Activated CD8-positive, alpha-beta memory T cell treated with anti-CD3 and anti-CD28 coated beads, Interleukin-2, amount 50 U/mL, for 24 hours (primary cell): ENCODE results near the gene RIMBP2.

Experiments used
- DNase-seq: peaks from one replicate; pipeline ENCODE4 v3.0.0-alpha.2; 2020; ENCODE audit errors: extremely low read depth

RIMBP2 gene

GRCh38 chr12:130463818-130464670, 252.1 kb downstream of the RIMBP2 start:
- no peak for DNase-seq

DNA sequence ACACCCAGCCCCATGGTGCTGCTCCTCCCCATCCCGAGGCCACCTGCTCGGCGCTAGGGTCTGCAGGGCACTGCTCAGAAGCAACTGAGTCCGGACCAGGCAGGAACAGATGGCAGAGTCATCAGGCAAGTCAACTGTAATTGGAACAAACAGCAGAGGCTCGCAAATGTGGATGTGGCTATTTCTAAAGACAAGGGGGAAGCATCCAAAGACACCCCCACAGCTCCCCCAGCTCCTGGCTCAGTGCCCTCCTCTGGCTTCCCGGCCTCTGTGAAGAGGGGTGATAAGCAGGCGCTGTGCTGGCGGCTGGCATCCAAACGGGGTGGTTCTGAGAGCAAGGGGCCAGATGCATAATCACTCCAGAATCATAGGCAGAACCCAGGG, 252.8 kb downstream of the RIMBP2 start:
- no peak for DNase-seq

DNA sequence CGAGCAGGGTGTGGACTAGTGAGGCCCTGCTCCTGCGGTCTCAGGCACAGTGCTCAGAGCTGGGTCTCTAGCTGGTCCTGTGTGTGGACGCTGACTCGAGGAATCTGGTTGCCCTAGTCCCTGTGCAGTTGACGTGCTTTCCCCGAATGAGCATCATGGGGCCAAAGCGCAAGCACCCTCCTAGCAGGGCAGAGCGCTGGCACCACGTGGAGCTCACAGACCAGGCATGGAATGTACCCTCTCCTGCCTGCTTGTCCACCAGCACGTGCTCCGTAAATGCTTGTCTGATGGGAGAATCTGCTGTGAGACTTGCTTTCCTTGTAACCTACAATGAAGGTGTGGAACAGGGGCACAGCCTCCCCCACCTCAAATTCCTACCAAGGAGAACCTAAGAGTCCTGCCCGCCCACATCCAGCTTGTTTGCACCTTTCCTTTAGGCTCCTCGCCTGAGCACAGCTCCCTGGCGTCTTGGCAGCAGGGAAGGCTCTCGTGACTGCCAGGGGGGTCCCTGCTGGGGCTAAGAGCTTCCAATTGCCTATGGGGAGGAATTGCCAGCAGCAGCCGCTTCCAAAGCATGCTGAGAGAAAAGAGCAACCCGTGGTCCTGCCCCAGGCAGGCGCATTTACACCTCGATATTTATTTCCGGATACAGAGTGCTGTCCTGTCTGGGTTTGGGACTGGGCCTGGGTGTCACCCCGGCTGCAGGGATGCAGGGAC, 253.4 kb downstream of the RIMBP2 start:
- DNase-seq: no peak

- no peak for DNase-seq
These were observed 254.1 kb downstream of the RIMBP2 start for GRCh38 chr12:130461839-130462557.

- DNase-seq: no peak
These were observed 254.7 kb downstream of the RIMBP2 start for GRCh38 chr12:130461447-130461815.

GRCh38 chr12:130460611-130461446, 255.3 kb downstream of the RIMBP2 start:
- DNase-seq: no peak

GRCh38 chr12:130459916-130460315, 256.2 kb downstream of the RIMBP2 start:
- DNase-seq: no peak

- no peak for DNase-seq
These were observed 257.8 kb downstream of the RIMBP2 start for GRCh38 chr12:130458341-130458740.

DNA sequence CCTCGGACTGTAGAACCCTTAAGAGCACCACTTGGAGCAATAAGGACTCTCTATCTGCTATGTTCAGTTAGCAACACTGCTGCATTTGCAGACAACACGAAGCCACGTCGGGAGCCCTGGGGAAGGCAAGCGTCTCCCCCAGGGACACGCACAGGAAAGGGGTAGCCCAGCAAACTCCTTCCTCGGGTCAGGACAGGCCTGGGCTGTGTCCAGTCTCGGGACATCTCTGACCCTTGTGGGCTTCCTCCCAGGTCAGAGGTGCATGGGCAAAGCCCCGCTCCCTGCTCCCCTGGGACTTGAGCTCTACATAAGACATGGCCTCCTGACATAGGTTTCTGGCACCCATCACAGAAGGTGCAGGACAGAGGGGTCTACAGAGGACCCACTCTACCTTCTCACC, 258.9 kb downstream of the RIMBP2 start:
- DNase-seq: no peak

DNA sequence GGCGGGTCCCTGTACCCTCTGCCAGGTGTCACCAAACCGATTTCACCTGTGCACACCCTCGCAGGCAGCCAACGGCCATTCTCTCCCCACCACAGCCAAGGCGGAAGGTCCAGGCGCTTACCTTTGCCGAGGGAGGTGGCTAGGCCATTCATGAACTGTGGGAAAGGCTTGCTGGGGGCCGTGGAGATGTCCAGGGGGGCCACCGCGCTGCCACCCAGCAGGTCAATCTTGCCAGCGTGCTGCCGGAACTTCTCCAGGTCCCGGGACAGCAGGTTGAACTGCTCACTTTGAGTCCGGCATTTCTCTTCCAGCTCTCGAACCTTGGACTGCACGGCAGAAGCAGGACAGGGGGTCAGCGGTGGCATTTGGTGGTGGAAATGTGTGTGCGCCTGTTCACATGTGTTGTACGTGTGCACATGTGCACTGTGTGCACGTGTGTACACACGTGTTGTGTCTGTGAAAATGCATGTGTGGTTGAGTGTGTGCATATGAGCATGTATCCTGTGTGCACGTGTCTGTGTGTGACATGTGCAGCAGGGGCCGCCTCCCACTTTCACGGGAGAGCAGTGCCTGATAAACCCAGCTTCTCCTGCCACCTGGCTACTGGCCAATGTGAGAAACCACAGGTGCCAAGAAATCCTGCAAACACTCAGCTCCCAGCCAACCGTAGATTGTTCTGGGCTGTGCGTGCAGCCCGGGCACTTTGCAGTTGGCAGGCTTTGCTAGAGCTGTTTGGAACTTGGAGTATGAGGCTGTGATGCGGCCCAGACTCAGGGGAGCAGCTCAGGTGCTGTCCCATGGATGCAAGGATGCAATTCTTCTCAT, 259.5 kb downstream of the RIMBP2 start:
- no peak for DNase-seq

DNA sequence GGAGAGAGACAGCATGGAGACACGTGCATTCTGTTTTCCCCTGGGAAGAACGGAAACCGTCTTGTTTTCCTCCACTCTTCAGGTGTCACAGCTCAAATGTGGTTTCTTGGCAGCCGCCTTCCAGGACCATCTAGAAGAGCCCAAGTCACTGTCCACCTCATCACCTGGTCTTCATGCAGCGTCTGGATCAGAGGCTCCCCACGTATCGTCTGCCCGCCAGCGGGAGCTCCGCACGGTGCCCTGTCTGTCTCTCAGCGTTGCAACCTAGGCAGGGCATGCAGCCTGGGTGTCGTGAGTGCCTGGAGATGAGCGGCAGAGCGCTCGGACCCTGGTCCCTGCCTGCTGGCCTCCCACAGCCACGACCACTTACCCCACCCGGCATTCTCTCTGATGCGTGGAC, 260.9 kb downstream of the RIMBP2 start:
- no peak for DNase-seq

GRCh38 chr12:130454296-130454695, 261.8 kb downstream of the RIMBP2 start:
- no peak for DNase-seq

- DNase-seq: no peak
These were observed 263.6 kb downstream of the RIMBP2 start for GRCh38 chr12:130452546-130452945.

GRCh38 chr12:130451001-130451930, 264.8 kb downstream of the RIMBP2 start:
- DNase-seq: no peak

- no peak for DNase-seq
These were observed 266.8 kb downstream of the RIMBP2 start for GRCh38 chr12:130449291-130449690.

GRCh38 chr12:130448044-130448821, 267.9 kb downstream of the RIMBP2 start:
- no peak for DNase-seq

- DNase-seq: no peak
These were observed 268.5 kb downstream of the RIMBP2 start for GRCh38 chr12:130447655-130447965.

DNA sequence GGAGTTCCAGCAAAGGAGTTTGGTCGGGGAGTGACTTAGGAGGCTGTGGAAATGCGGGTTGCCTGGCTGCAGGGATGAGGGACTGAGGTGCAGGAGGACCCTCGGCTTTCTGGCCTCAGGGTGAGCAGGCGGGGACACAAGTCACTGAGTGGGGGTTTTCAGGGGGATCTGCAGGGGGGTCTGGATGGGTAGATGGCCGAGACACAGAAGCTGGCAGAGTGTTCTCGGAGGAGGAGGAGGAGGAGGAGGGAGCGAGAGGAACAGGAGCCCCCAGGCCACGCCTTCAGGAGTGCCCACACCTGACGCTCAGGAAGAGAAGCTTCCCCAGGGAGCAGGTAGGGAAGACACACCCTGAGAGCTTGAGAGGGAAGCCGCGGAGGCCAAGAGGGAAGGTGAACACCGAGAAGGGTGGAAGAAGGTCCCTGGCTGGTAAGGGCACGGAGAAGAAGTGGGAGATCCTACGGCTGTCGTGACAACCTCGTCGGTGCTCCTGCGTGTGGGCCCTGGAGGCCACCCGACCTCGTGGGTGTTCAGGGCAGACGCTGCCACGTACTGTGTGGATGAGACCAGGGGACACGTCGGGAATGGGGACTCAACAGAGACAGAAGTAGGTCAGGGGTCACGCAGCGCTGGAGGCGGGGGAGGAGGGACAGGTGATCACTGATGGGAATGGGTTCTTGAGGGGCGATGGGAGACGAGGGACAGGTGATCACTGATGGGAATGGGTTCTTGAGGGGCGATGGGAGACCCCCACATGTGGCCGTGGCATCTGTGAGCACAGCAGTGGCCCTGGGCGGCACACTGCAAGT, 269.0 kb downstream of the RIMBP2 start:
- DNase-seq: no peak
